Measurements from ENCODE around the gene HPD. TPM values are rescaled to one million over a fixed set of nuclear protein-coding genes. Genes with fewer than 3 reads are reported as not detected.
"Not testable (repeated sequence)": the region's sequence is repeated elsewhere in the genome, so short reads cannot be mapped to it uniquely, and the experiment has no call there.

Gene HPD
- polyA plus RNA-seq (ENCODE audit: insufficient read length in 4 of 4): 1 to 10 TPM; 1.8 to 5.3 (median 3.6) TPM

DNA sequence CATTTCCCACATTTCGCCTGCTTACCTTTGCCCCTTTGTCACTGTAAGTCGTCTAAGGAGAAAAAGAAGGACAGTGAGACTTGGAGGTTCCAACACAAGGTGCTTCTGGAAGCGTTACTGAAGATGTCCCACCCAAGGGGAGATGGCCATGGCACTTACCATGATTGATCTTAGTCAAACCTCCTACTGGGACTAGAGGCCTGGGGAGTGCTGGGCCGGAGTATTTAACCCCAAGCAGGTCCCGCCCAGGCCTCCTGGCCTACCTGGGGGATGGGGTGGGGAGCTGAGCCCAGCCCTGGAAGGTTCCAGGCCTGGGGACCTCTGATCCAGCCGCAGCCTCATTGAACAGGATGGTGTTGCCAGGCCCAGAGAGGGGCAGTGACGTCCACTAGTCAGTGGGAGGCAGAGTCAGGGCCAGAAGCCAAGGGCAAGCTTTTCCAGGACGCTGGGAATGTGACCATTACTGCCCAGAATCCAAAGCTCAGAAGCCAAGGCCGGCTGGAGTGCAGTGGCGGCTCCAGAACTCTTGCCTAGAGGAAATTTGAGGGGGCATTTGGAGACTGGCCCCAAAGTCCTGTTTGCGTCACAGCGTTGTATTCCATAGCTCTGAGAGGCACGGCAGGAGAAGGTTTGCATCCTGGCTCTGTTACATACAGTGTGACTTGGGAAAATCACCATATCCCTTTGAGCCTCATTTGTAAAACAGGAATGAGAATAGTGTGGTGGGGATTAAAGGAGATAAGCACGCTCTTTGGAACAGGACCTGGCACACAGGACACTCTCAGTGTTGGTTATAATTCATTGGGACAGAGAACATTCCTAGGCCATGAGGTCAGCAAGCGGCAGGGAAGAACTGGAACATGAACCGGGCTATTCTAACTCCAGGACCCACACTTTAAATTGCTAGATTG lies at the start of gene HPD:
Gene HPD (minus strand): TSS at position 198 of the 911 bp plus-strand sequence. CDS start 36 bp downstream, at position 162.
- DNase-seq (ENCODE audit: low read depth in 4 of 4, low spot score in 2 of 4): peak in 3 of 4 donors; percentile 21 to 49 (median 23)

DNA sequence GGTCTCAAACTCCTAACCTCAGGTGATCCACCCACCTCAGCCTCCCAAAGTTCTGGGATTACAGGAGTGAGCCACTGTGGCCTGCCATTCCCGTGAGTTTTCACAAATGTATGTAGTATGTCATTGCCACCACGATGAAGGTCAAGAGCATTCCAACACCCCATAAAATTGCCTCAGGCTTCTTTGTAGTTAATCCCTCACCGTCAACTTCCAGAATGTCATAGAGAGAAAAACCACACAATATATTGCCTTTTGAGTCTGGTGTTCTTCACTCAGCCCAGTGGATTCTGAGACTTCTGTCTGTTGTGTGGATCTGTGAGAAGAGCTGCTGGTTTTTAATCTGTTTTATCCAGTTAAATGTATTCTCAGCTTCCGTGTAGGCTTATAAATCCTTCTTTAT lies 47.1 kb upstream of the HPD start:
- DNase-seq (ENCODE audit: low read depth in 4 of 4, low spot score in 2 of 4): no peak

DNA sequence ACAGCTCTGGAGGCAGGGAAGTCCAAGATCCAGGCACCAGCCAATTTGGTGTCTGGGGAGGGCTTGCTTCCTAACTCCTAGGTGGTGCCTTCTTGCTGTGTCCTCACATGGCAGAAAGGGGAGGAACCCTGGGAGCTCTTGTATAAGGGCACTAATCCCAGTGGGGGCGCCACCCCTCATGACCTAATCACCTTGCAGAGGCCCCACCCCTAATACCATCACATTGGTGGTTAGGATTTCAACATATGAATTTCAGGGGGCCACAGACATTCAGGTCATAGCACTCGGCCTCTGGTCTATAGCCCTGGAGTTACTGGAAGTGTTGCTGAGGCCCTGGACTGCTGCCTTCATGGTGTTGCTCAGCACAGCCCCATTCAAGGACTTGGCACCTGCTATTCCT lies 44.5 kb upstream of the HPD start:
- no peak for DNase-seq (ENCODE audit: low read depth in 4 of 4, low spot score in 2 of 4)

DNA sequence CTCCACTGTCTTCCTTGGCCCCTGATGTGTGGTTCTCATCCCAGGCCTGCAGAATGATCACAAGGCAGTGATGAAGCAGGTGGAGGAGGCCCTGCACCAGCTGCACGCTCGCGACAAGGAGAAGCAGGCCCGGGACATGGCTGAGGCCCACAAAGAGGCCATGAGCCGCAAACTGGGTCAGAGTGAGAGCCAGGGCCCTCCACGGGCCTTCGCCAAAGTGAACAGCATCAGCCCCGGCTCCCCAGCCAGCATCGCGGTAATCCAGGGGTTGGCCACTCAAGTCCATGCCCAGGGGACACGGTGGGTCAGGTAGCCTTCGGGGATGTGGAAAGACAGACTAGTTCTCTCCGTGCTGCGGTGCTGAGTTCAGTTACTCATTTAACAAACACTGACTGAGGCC lies 40.9 kb upstream of the HPD start:
- DNase-seq (ENCODE audit: low read depth in 4 of 4, low spot score in 2 of 4): no peak

DNA sequence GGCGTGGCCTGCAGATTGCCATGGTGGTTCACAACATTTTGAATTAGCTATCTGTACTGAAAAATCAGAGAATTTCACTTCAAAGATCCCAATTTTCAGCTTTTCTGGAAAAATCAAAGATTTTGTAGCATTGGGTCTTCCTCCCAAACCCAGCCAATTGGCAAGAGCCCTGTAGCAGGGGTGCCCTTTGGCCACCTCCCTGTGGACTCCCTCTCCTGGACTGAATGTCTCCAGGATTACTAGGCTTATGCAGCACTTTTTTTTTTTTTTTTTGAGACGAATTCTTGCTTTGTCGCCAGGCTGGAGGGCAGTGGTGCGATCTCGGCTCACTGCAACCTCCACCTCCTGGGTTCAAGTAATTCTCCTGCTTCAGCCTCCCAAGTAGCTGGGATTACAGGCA lies 39.6 kb upstream of the HPD start:
- no peak for DNase-seq (ENCODE audit: low read depth in 4 of 4, low spot score in 2 of 4)

DNA sequence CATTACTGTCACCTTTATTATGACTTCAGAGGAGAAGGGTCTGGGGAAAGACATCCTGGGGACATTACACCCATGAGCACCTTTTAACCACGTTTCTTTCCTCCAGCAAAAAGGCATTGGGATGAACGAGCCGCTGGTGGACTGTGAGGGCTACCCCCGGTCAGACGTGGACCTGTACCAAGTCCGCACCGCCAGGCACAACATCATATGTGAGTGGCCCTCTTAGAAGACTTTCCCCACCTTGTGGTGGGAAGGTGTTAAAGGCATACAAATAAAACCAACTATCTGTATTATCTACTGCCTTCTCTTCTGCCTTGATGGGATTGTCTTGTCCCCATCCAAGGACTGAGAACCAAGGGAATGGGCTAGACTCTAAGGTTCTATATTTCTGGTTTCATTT lies 36.0 kb upstream of the HPD start:
- no peak for DNase-seq (ENCODE audit: low read depth in 4 of 4, low spot score in 2 of 4)

DNA sequence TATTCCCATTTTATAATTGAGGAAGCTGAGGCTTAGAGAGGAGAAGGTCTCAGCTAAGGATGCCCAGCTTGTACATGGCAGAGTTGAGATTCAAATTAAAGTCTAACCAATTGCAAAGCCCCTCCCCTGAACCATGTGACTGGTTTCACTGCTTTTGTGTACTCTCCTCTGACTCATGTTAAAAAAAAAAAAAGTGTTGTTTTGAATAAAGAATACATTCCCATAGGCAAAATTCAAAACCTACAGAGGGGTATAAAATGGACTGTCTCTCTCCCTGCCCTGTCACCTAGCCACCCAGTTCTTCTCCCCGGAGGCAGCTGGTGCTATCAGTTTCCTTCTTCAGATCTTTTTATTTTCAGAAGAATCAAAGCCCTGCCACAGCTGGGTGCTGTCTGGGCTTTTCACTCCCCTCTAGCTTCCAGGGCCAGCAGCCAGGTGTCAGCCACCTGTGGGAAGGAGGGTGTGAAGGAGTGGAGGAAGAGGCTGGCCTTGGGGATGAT lies 35.4 kb upstream of the HPD start:
- DNase-seq (ENCODE audit: low read depth in 4 of 4, low spot score in 2 of 4): no peak

DNA sequence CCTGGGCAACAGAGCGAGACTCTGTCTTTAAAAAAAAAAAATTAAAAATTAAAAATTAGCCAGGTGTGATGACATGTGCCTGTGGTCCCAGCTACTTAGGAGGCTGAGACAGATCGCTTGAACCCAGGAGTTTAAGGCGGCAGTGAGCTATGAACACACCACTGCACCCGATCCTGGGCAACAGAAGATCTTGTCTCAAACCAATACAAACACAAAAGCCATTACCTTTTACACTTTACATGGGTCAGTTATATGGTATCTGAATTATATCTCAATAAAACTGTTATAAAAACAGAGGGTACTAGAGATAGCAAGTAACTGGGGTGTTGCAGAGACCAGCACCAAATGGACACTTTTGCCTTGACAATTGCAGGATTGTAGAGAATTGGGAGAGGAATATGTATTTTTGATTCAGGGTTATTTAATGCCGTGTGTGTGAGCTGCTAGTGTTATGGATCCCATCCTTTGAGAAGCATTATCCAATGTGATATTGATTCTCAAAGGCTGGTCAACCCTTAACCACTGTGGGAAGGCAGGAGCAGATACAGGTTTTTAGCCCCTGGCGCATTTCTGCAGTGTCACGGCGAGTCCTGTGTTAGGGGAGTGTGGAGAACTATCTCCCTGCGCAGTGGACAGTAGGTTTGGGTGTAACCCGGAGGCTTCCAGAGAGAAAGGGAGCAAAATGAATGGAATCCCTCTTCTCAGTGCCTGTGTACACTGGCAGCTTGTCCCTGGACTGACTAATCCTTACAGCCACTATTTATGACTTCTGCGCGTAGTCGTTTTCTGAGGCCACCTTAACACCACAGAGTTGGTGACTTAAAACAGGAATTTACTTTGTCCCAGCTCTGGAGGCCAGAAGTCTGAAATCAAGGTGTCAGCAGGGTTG lies 34.3 kb upstream of the HPD start:
- no peak for DNase-seq (ENCODE audit: low read depth in 4 of 4, low spot score in 2 of 4)

DNA sequence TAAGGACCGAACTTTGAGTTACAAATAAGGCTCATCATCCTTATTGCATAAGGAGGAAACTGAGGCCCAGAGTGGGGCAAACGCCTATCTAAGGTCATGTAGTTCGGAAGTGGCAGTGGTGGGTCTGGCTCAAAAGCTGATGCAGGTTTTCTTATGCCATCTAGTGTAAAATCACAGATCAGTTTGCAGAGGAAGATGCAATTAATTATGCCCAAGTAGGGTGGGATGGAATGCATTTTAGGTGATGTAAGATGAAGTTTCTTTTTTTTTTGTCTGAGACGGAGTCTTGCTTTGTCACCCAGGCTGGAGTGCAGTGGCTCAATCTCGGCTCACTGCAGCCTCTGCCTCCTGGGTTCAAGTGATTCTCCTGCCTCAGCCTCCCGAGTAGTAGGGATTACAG lies 31.0 kb upstream of the HPD start:
- DNase-seq (ENCODE audit: low read depth in 4 of 4, low spot score in 2 of 4): not testable (repeated sequence)

DNA sequence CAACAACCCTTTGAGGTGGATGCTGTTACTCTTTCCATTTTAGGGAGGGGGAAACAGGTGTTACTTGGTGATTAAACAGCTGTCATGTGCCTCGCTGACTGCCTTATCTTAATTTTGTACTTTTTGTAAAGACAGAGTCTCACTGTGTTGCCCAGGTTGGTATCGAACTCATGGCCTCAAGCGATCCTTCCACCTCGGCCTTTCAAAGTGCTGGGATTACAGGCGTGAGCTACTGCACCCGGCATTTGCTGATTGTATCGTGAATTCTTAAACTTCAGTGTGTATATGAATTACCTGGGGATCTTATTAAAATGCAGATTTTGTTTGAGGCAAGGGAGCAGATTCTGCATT lies 30.6 kb upstream of the HPD start:
- no peak for DNase-seq (ENCODE audit: low read depth in 4 of 4, low spot score in 2 of 4)

DNA sequence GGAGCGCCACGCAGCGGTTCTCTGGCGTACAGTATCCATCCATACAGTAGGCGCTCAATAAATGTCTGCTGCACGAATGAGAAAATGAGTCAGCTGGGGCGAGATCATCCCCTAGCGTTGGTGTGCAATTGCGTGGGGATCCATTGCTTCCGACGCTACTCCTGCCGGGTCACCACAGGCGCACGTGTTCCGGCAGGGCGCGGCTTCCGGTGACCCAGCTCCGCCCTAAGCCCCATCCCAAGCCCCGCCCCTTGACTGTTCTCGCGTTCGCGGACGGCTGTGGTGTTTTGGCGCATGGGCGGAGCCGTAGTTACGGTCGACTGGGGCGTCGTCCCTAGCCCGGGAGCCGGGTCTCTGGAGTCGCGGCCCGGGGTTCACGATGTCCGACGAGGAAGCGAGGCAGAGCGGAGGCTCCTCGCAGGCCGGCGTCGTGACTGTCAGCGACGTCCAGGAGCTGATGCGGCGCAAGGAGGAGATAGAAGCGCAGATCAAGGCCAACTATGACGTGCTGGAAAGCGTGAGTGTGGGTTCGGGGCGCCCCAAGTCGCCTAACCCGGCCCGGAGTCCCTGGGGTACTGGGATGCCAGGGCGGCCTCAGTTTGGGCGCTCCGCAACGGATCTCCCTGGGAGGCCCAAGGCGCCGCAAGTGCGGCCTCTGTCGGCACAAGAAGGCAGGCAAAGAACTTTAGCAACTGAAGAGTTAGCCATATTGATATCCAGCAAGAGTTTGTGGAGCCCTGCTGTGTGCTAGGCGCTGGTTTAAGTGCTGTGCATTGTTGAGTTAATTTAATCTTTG lies 30.0 kb upstream of the HPD start, which contains the start of gene PSMD9:
Gene PSMD9 (plus strand): TSS at position 313 of the 796 bp plus-strand sequence. CDS start 67 bp downstream, at position 380.
- DNase-seq (ENCODE audit: low read depth in 4 of 4, low spot score in 2 of 4): peak; percentile 89 to 95 (median 90)

DNA sequence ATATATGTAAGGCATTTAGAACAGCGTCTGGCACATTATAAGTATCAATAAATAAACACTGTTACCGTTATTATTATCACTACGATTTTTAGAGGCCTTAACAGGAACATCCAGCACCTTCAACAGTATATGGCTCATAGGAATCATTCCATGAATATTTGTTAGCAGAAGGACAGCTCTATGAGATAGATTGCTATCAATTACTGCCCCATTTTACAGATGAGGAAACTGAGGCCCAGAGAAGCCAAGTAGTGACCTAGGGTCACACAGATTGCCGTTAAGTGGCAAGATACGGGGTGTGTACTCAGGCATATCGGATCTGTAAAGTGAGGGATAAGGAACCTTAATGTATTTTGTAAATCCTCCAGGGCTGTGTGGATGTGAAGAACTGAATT lies 29.4 kb upstream of the HPD start:
- DNase-seq (ENCODE audit: low read depth in 4 of 4, low spot score in 2 of 4): no peak

DNA sequence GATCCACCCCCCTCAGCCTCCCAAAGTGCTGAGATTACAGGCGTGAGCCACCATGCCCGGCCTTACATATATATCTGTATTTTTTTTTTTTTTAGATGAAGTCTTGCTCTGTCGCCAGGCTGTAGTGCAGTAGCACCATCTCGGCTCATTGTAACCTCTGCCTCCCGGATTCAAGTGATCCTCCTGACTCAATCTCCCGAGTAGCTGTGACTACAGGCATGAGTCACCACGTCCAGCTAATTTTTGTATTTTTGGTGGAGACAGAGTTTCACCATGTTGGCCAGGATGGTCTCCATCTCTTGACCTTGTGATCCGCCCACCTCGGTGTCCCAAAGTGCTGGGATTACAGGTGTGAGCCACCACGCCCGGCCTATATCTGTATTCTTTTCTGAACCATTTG lies 26.5 kb upstream of the HPD start:
- not testable (repeated sequence) for DNase-seq (ENCODE audit: low read depth in 4 of 4, low spot score in 2 of 4)

DNA sequence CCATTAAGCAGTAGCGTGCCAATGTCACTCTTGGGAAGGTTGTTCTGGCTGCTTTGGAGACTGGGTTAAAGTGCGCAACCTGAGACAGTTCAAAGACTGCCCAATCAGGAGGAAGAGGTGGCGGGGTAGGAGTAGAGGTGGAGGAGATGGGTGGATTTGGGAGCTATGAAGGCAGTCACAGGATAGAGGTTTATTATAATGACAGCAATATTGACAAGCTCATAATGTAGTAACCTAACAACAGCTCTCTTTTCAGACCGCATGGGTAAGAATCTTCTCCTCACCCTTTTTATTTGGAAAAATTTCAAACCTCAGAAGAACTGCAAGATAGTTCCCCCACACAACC lies 24.6 kb upstream of the HPD start:
- DNase-seq (ENCODE audit: low read depth in 4 of 4, low spot score in 2 of 4): no peak

DNA sequence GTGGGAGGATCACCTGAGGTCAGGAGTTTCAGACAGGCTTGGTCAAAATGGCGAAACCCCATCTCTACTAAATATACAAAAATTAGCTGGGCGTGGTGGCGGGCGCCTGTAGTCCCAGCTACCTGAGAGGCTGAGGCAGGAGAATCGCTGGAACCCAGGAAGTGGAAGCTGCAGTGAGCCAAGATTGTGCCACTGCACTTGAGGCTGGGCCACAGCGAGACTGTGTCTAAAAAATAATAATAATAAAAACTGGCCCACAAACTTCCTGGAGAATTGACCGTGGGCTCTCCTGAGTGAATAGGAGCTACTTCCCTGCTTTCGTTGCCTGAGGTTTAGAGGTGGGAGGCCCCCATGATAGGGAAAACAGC lies 17.4 kb upstream of the HPD start:
- DNase-seq (ENCODE audit: low read depth in 4 of 4, low spot score in 2 of 4): not testable (repeated sequence)

DNA sequence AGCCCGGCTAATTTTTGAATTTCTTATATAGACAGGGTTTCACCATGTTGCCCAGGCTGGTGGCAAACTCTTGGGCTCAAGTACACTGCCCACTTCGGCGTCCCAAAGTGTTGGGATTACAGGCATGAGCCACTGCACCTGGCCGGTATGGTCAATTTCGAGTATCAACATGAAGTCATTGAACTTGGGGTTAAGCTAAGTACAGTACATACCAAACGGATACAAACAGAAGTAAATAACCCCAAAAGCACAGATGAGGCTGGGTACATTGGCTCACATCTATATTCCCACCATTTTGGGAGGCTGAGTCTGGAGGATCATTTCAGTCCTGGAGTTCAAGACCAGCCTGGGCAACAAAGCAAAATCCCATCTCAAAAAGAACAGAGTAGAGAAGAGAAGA lies 16.9 kb upstream of the HPD start:
- no peak for DNase-seq (ENCODE audit: low read depth in 4 of 4, low spot score in 2 of 4)

DNA sequence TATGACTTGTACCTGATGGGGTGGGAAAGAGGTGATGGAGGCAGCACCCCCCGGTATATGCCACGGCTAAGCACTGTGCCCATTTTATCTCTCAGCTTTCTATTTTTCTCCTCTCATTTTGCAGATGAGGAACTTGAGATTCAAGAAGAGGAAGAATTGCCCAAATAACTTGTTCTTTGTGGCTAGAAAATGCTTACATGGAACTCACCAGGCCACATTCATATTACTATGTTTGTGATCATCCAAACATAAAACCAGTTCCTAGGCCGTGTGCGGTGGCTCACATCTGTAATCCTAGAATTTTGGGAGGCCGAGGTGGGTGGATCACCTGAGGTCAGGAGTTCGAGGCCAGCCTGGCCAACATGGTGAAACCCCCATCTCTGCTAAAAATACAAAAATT lies 15.4 kb upstream of the HPD start:
- no peak for DNase-seq (ENCODE audit: low read depth in 4 of 4, low spot score in 2 of 4)

DNA sequence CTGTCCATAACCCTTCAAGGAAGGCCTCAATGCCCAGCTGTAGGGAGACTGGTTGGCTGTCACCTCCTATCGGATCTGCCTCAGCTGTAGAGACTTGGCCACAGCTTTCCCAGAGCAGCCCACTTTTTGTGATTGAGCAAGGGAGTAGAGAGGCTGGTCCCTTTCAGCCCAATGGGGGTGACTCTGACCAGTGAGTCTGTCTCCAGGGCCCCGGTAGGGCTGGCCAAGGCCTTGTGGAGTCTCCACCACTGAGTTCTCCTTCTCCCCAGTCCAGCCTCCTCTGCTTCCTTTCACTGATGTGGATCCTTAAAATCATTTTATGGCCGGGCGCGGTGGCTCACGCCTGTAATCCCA lies 14.5 kb upstream of the HPD start:
- DNase-seq (ENCODE audit: low read depth in 4 of 4, low spot score in 2 of 4): no peak

DNA sequence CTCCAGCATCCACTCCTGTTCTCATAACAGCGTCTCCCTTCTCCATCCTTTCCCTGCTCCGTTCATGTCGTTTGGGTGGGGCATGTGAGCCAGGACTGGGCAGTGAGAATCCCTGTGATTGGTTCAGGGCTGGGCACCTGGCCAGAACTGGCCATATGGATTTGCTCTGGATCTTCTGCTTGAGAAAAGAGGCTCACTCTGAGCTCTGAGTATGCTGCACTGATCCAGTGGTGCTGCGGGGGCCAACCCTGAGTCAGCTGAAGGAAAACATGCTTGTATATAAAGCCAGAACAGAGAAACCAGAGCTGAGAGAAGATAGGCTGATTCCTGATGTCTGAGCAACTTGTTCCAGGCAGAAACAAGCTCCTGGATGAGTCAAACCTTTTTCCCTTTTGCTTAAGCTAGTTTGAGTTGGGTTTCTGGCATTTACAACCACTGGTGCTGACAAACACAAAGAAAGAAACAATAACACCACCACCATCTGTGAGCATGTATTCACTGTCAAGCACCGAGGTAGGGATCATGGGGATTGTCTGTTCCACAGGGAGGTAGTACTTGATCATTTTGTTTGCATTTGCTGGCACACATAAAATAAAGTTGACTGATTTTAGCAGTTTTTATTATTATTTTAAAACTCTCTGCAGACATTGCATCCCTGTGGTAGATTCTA lies 14.0 kb upstream of the HPD start:
- peak in 2 of 4 donors; percentile 58 to 62 for DNase-seq (ENCODE audit: low read depth in 4 of 4, low spot score in 2 of 4)

DNA sequence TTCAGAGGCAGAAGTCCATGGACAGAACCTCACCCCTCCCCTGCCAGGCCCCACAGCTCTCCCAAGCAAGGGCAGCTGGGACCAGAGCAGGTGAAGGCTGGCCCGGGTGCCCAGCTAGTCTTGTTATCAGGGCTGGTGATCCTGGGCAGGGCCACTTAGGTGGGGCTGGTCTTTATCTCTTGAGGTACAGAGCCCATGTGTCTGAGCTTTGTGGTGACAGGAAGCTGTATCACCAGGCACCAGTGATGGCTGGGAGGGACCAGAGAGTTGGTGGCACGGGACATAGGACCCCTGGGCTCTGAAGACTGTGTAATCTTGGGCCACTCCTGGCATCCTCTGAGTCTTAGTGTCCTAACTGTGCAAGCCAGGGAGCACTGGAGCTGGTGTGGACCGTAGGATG lies 12.8 kb upstream of the HPD start:
- DNase-seq (ENCODE audit: low read depth in 4 of 4, low spot score in 2 of 4): no peak

Measured in left renal cortex interstitium (tissue), 4 donors.